Measurements from ENCODE around the gene HIF1AN.

The HIF1AN gene

GRCh38 chr10:100598166-100598565 lies 62.4 kb downstream of the HIF1AN start:
- no peaks in the 10 kb centered on the region for H4K20me1 ChIP-seq (ENCODE audit: low read depth, low read length)
- no peaks in the 10 kb centered on the region for H3K9me3 ChIP-seq (ENCODE audit: insufficient read depth, low read length)
- no peaks in the 10 kb centered on the region for H3K27me3 ChIP-seq (ENCODE audit: low read length)
- no peak overlapping the region for H2AFZ ChIP-seq (ENCODE audit: low read depth, low read length, severe bottlenecking)
- no peak for TF ChIP-seq EZH2phosphoT487 (conservative IDR thresholded peaks at IDR 0.05; ENCODE audit: low read length)
- no peak for TF ChIP-seq CTCF (IDR thresholded peaks at IDR 0.05; ENCODE audit: insufficient read depth, low read length, poor library complexity, severe bottlenecking)
- no peaks in the 10 kb centered on the region for H3K9me2 ChIP-seq (replicated peaks; ENCODE audit: insufficient read depth, low read length)
- H3K27ac ChIP-seq (ENCODE audit: low read depth, low read length) = no peak overlapping the region
- no peak overlapping the region for H3K4me3 ChIP-seq (ENCODE audit: insufficient read depth, low read length, poor library complexity, severe bottlenecking)
- H3F3A ChIP-seq (ENCODE audit: insufficient read depth) = no peaks in the 10 kb centered on the region
- no peak overlapping the region for H3K9ac ChIP-seq (ENCODE audit: low read length)
- no peaks in the 10 kb centered on the region for H3K79me2 ChIP-seq (ENCODE audit: insufficient read depth, low read length)
- no peak overlapping the region for H3K4me2 ChIP-seq (ENCODE audit: low read depth, low read length, poor library complexity, severe bottlenecking)
- H3K36me3 ChIP-seq (ENCODE audit: low read length) = no peaks in the 10 kb centered on the region

GRCh38 chr10:100600218-100600617 lies 64.5 kb downstream of the HIF1AN start:
- Histone ChIP-seq H3K36me3 (ENCODE audit: low read length) (no peaks in the 10 kb centered on the region), H3K9ac (ENCODE audit: low read length) (no peak overlapping the region), H3K27me3 (ENCODE audit: low read length) (no peaks in the 10 kb centered on the region), H2AFZ (ENCODE audit: low read depth, low read length, severe bottlenecking) (no peak overlapping the region), H3K4me2 (ENCODE audit: low read depth, low read length, poor library complexity, severe bottlenecking) (no peak overlapping the region), H3K4me3 (ENCODE audit: insufficient read depth, low read length, poor library complexity, severe bottlenecking) (no peak overlapping the region), H3K79me2 (ENCODE audit: insufficient read depth, low read length) (no peaks in the 10 kb centered on the region), H4K20me1 (ENCODE audit: low read depth, low read length) (no peaks in the 10 kb centered on the region), H3K9me3 (ENCODE audit: insufficient read depth, low read length) (no peaks in the 10 kb centered on the region), H3K27ac (ENCODE audit: low read depth, low read length) (no peak overlapping the region), H3F3A (ENCODE audit: insufficient read depth) (no peaks in the 10 kb centered on the region), H3K9me2 (replicated peaks; ENCODE audit: insufficient read depth, low read length) (no peaks in the 10 kb centered on the region)
- TF ChIP-seq EZH2phosphoT487 (conservative IDR thresholded peaks at IDR 0.05; ENCODE audit: low read length) = no peak
- TF ChIP-seq CTCF (IDR thresholded peaks at IDR 0.05; ENCODE audit: insufficient read depth, low read length, poor library complexity, severe bottlenecking) = no peak

- TF ChIP-seq CTCF (IDR thresholded peaks at IDR 0.05; ENCODE audit: insufficient read depth, low read length, poor library complexity, severe bottlenecking) (no peak), EZH2phosphoT487 (conservative IDR thresholded peaks at IDR 0.05; ENCODE audit: low read length) (no peak)
- no peak overlapping the region for H3K9ac ChIP-seq (ENCODE audit: low read length)
- H3K79me2 ChIP-seq (ENCODE audit: insufficient read depth, low read length) = no peaks in the 10 kb centered on the region
- no peaks in the 10 kb centered on the region for H3K9me2 ChIP-seq (replicated peaks; ENCODE audit: insufficient read depth, low read length)
- no peak overlapping the region for H2AFZ ChIP-seq (ENCODE audit: low read depth, low read length, severe bottlenecking)
- no peaks in the 10 kb centered on the region for H3F3A ChIP-seq (ENCODE audit: insufficient read depth)
- H3K27me3 ChIP-seq (ENCODE audit: low read length) = no peaks in the 10 kb centered on the region
- H3K9me3 ChIP-seq (ENCODE audit: insufficient read depth, low read length) = no peaks in the 10 kb centered on the region
- no peaks in the 10 kb centered on the region for H4K20me1 ChIP-seq (ENCODE audit: low read depth, low read length)
- H3K27ac ChIP-seq (ENCODE audit: low read depth, low read length) = no peak overlapping the region
- H3K4me3 ChIP-seq (ENCODE audit: insufficient read depth, low read length, poor library complexity, severe bottlenecking) = no peak overlapping the region
- H3K36me3 ChIP-seq (ENCODE audit: low read length) = no peaks in the 10 kb centered on the region
- no peak overlapping the region for H3K4me2 ChIP-seq (ENCODE audit: low read depth, low read length, poor library complexity, severe bottlenecking)
These were observed 71.7 kb downstream of the HIF1AN start for GRCh38 chr10:100607439-100607838.

Data from SU-DHL-6 (cell line).